ENCODE measurements around the gene SIK1.
"Not testable (repeated sequence)": the region's sequence is repeated elsewhere in the genome, so short reads cannot be mapped to it uniquely, and the experiment has no call there.

DNA sequence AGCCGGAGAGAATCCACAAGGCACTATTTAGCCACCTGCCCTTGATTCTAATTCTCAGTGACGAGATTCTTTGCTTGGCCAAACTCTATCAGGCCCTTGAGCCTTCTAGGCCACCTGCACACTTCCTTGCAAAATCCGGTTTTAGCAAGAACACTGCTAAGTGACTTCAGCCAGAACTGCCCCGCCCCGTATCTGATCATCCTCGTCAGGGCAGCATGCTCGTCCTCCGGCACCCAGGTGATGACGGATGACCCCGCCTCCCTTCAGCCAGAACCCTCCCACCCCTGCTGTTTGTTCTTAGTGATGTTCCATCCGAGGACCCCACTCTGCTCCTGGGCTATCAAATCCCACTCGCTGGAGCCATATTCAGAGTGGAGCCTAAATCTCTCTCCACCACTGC is 32.1 kb upstream of the SIK1 start:
- TF ChIP-seq, protein P1, sequence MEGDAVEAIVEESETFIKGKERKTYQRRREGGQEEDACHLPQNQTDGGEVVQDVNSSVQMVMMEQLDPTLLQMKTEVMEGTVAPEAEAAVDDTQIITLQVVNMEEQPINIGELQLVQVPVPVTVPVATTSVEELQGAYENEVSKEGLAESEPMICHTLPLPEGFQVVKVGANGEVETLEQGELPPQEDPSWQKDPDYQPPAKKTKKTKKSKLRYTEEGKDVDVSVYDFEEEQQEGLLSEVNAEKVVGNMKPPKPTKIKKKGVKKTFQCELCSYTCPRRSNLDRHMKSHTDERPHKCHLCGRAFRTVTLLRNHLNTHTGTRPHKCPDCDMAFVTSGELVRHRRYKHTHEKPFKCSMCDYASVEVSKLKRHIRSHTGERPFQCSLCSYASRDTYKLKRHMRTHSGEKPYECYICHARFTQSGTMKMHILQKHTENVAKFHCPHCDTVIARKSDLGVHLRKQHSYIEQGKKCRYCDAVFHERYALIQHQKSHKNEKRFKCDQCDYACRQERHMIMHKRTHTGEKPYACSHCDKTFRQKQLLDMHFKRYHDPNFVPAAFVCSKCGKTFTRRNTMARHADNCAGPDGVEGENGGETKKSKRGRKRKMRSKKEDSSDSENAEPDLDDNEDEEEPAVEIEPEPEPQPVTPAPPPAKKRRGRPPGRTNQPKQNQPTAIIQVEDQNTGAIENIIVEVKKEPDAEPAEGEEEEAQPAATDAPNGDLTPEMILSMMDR (IDR thresholded peaks at IDR 0.05): not testable (repeated sequence)
- TF ChIP-seq POLR2AphosphoS5, EP300 (IDR thresholded peaks at IDR 0.05): not testable (repeated sequence)
